Measurements from ENCODE around the gene EDEM2. TPM values are rescaled to one million over a fixed set of nuclear protein-coding genes. Genes with fewer than 3 reads are reported as not detected.
"Not testable (repeated sequence)": the region's sequence is repeated elsewhere in the genome, so short reads cannot be mapped to it uniquely, and the experiment has no call there.

The EDEM2 gene
- total RNA-seq, 1 donor from 2014 or later, result 20.3 TPM

GRCh38 chr20:35150846-35151579 lies 3.9 kb upstream of the EDEM2 start:
- Histone ChIP-seq H3K27ac (no peak overlapping the region), H3K9me3 (no peaks in the 10 kb centered on the region), H3K4me3 (no peak overlapping the region), H3K4me1 (peaks cover 0 to 12% of the 10 kb centered on the region in 2 donors), H3K36me3 (no peaks in the 10 kb centered on the region), H3K27me3 (no peaks in the 10 kb centered on the region)
- intact Hi-C loops (cut with DNase I), result no loop called here
- no peak for DNase-seq (ENCODE audit: low spot score in 2 of 2)
- TF ChIP-seq CTCF (IDR thresholded peaks at IDR 0.05), result no peak

GRCh38 chr20:35147575-35148071 lies 487 bp upstream of the EDEM2 start:
- not testable (repeated sequence) for H3K27me3 ChIP-seq; DNase-seq (ENCODE audit: low spot score in 2 of 2); H3K9me3 ChIP-seq
- intact Hi-C loops (cut with DNase I), result loop anchor here (2.0 to 5.0 kb wide), 4 partner anchors 55 to 300 kb away; partner anchors contain the start of genes MMP24OS and TRPC4AP
- Histone ChIP-seq H3K36me3 (peaks cover 0 to 17% of the 10 kb centered on the region in 2 donors), H3K4me3 (peak overlapping the region; percentile 63 to 64), H3K4me1 (peaks cover 0 to 12% of the 10 kb centered on the region in 2 donors), H3K27ac (peak overlapping the region; percentile 11 to 61)

- H3K4me1 ChIP-seq, result peaks cover 0 to 12% of the 10 kb centered on the region in 2 donors
- no peaks in the 10 kb centered on the region for H3K27me3 ChIP-seq
- H3K36me3 ChIP-seq, result peaks cover 11 to 29% of the 10 kb centered on the region in 2 donors
- no peak for TF ChIP-seq CTCF (IDR thresholded peaks at IDR 0.05)
- intact Hi-C loops (cut with DNase I), result loop anchor here (2.0 to 5.0 kb wide), 4 partner anchors 54 to 301 kb away; partner anchors contain the start of genes MMP24OS and TRPC4AP
- H3K4me3 ChIP-seq, result peak overlapping the region; percentile 63 to 64
- no peak for DNase-seq (ENCODE audit: low spot score in 2 of 2)
- H3K27ac ChIP-seq, result peak overlapping the region; percentile 61 to 70
- H3K9me3 ChIP-seq, result no peaks in the 10 kb centered on the region
These were observed 727 bp downstream of the EDEM2 start for GRCh38 chr20:35146299-35146919.

GRCh38 chr20:35145141-35145564 lies 2.0 kb downstream of the EDEM2 start:
- H3K4me3 ChIP-seq, result no peak overlapping the region
- H3K27me3 ChIP-seq, result no peaks in the 10 kb centered on the region
- intact Hi-C loops (cut with DNase I), result loop anchor here (1.0 to 5.0 kb wide), 2 partner anchors 63 to 302 kb away; no protein-coding TSS in a partner anchor
- peaks cover 0 to 12% of the 10 kb centered on the region in 2 donors for H3K4me1 ChIP-seq
- H3K36me3 ChIP-seq, result peaks cover 21 to 37% of the 10 kb centered on the region in 2 donors
- H3K27ac ChIP-seq, result peak overlapping the region in 1 of 2 donors; percentile 36
- no peak for DNase-seq (ENCODE audit: low spot score in 2 of 2)
- no peaks in the 10 kb centered on the region for H3K9me3 ChIP-seq
- TF ChIP-seq CTCF (IDR thresholded peaks at IDR 0.05), result peak; percentile 16 to 68 (median 40)

GRCh38 chr20:35144694-35145093 lies 2.4 kb downstream of the EDEM2 start:
- no peak for TF ChIP-seq CTCF (IDR thresholded peaks at IDR 0.05)
- intact Hi-C loops (cut with DNase I), result loop anchor here (1.0 to 5.0 kb wide), 2 partner anchors 64 to 303 kb away; no protein-coding TSS in a partner anchor
- H3K27ac ChIP-seq, result no peak overlapping the region

More at GRCh38 chr20:35144694-35145093, 2.4 kb downstream of the EDEM2 start:
- Histone ChIP-seq H3K27me3 (no peaks in the 10 kb centered on the region), H3K4me3 (no peak overlapping the region), H3K36me3 (peaks cover 24 to 41% of the 10 kb centered on the region in 2 donors), H3K4me1 (peaks cover 0 to 12% of the 10 kb centered on the region in 2 donors), H3K9me3 (no peaks in the 10 kb centered on the region)
- no peak for DNase-seq (ENCODE audit: low spot score in 2 of 2)

All from ascending aorta (tissue), 2 donors.